Pancreas (tissue), 10 donors: ENCODE results near the gene TFF3. TPM values are rescaled to one million over a fixed set of nuclear protein-coding genes. Genes with fewer than 3 reads are reported as not detected.

ENCODE experiments used
- ATAC-seq, 4 donors: fragments of 200-7000 bp; cut with Tn5 transposase; one replicate each; pipeline versions ENCODE4 v1.8.0 to v1.9.1; 2020; ENCODE audit warnings: mild to moderate bottlenecking in 4 of 4, moderate library complexity in 4 of 4
- DNase-seq, 6 donors: peaks; one replicate each; pipeline ENCODE4 v3.0.0-alpha.2; 2020
- FAIRE-seq: peaks from 2 replicates; lab custom pipeline; 2012; peaks lifted over from hg19 to GRCh38; lab: Jason Lieb, UNC
- H3K27ac ChIP-seq, 4 donors: fragments of 200-600 bp; sonication (generic); 1 replicate in 3 of 4; 2 replicates in 1 of 4; pipeline versions ENCODE4 v1.5.0 to v1.8.0; 2020
- H3K27me3 ChIP-seq, 4 donors: fragments of 200-600 bp; one replicate each; pipeline ENCODE4 v1.8.0; 2021
- H3K36me3 ChIP-seq, 3 donors: fragments of 200-600 bp; sonication (generic) in 1 of 3; one replicate each; pipeline versions ENCODE4 v1.5.0 to v1.8.0; 2020 to 2021
- H3K4me1 ChIP-seq, 3 donors: fragments of 200-600 bp; one replicate each; pipeline ENCODE4 v1.8.0; 2021
- H3K4me3 ChIP-seq, 4 donors: fragments of 200-600 bp; sonication (generic) in 2 of 4; one replicate each; pipeline versions ENCODE4 v1.5.0 to v1.8.0; 2020 to 2021
- H3K9me3 ChIP-seq, 4 donors: fragments of 200-600 bp; one replicate each; pipeline ENCODE4 v1.8.0; 2021
- CTCF ChIP-seq, 4 donors: fragments of 200-600 bp; sonication (generic) in 3 of 4; IDR thresholded peaks; one replicate each; pipeline versions ENCODE4 v1.5.0 to v1.8.0; 2021; ENCODE audit warnings: antibody characterized with exemption in 4 of 4
- WGBS, 2 donors: extraction: QIAGEN DNeasy Blood & Tissue Kit; methylation state at CpG; one replicate each; pipeline ENCODE4 v1.1.7; 2013; 5-methylcytosine and 5-hydroxymethylcytosine counted together
- intact Hi-C, 3 donors: fragments of 100-400 bp; cut with DNase I; formaldehyde crosslinking; loops; one replicate each; pipeline versions ENCODE4 v1.11.1 to v1.14.2; 2022
- polyA plus RNA-seq, 2 donors: library from polyadenylated mRNA; stranded (reverse); fragments of 200-250 nt; gene quantifications; one replicate each; pipeline ENCODE4 v1.2.3, GENCODE V29; 2013
- total RNA-seq, 6 donors: library from RNA; stranded (reverse); fragmentation: NEBNext Ultra II Directional in 4 of 6; extraction: Animal tissue kit (Norgen Biotek cat#: 25700) in 4 of 6; gene quantifications; one replicate each; pipeline versions ENCODE4 v1.2.1 to v1.2.4, GENCODE V29; 2021 to 2023
- donor health status: healthy with polysubstance abuse.
- donor health status: DM: no; HTN: no; CAD: no; lungs with moderate emphysema.
- donor health status: DM: no; HTN: no; CAD: no.
- donor health status: control.
- donor health status: control.
- donor health status: Bipolar disorder and iron deficiency.
- donor health status: DM: yes; HTN: yes; CAD: no.
- donor health status: DM: no; HTN: no; CAD: no.
- donor health status: DM: no; HTN: no; CAD: no.
- donor health status: DM: yes; HTN: yes; CAD: no.

Gene TFF3
- total and polyA plus RNA-seq, 8 donors, result 5.9 to 51.9 (median 11.3) TPM

- no peak for DNase-seq
- WGBS, 2 donors, result 84 to 90% methylated on average over 6 of the region's 6 CpGs
- TF ChIP-seq CTCF (IDR thresholded peaks at IDR 0.05), result no peak
- no peak overlapping the region for H3K27ac ChIP-seq
- no peaks in the 10 kb centered on the region for H3K27me3 ChIP-seq
- H3K36me3 ChIP-seq, result no peaks in the 10 kb centered on the region
- intact Hi-C loops, result loop anchor here in 1 of 3 donors (10.0 kb wide), 1 partner anchor 60 kb away; no protein-coding TSS in a partner anchor
- H3K4me1 ChIP-seq, result no peaks in the 10 kb centered on the region
- no peak overlapping the region for H3K4me3 ChIP-seq
- no peaks in the 10 kb centered on the region for H3K9me3 ChIP-seq
- FAIRE-seq, result no peak
- no peak for ATAC-seq
Observed at GRCh38 chr21:42324896-42325295, 9.7 kb upstream of the TFF3 start.

GRCh38 chr21:42321845-42322244 is 6.6 kb upstream of the TFF3 start:
- intact Hi-C loops, result loop anchor here in 1 of 3 donors (10.0 kb wide), 1 partner anchor 63 kb away; no protein-coding TSS in a partner anchor
- 82 to 97% methylated on average over 4 of the region's 4 CpGs for WGBS, 2 donors
- ATAC-seq (no peak), DNase-seq (no peak), FAIRE-seq (no peak)
- Histone ChIP-seq H3K9me3 (no peaks in the 10 kb centered on the region), H3K4me3 (no peak overlapping the region), H3K36me3 (no peaks in the 10 kb centered on the region), H3K4me1 (no peaks in the 10 kb centered on the region), H3K27ac (no peak overlapping the region), H3K27me3 (no peaks in the 10 kb centered on the region)
- no peak for TF ChIP-seq CTCF (IDR thresholded peaks at IDR 0.05)

- no peak for TF ChIP-seq CTCF (IDR thresholded peaks at IDR 0.05)
- no peaks in the 10 kb centered on the region for H3K9me3 ChIP-seq
- no peaks in the 10 kb centered on the region for H3K36me3 ChIP-seq
- no peaks in the 10 kb centered on the region for H3K4me1 ChIP-seq
- no peak for FAIRE-seq
- no peak for ATAC-seq
- no peaks in the 10 kb centered on the region for H3K27me3 ChIP-seq
- no peak overlapping the region for H3K4me3 ChIP-seq
- 87 to 98% methylated on average over 10 of the region's 10 CpGs for WGBS, 2 donors
- intact Hi-C loops, result loop anchor here in 1 of 3 donors (10.0 kb wide), 1 partner anchor 64 kb away; no protein-coding TSS in a partner anchor
- H3K27ac ChIP-seq, result no peak overlapping the region
- no peak for DNase-seq
Observed at GRCh38 chr21:42321231-42321630, 6.0 kb upstream of the TFF3 start.

GRCh38 chr21:42320791-42321190 is 5.6 kb upstream of the TFF3 start:
- intact Hi-C loops, result loop anchor here in 1 of 3 donors (10.0 kb wide), 1 partner anchor 64 kb away; no protein-coding TSS in a partner anchor
- no peak overlapping the region for H3K4me3 ChIP-seq
- no peak for ATAC-seq
- no peaks in the 10 kb centered on the region for H3K27me3 ChIP-seq
- 96 to 97% methylated on average over 8 of the region's 8 CpGs for WGBS, 2 donors
- no peaks in the 10 kb centered on the region for H3K36me3 ChIP-seq
- TF ChIP-seq CTCF (IDR thresholded peaks at IDR 0.05), result no peak
- no peaks in the 10 kb centered on the region for H3K4me1 ChIP-seq
- no peak for FAIRE-seq
- no peaks in the 10 kb centered on the region for H3K9me3 ChIP-seq
- H3K27ac ChIP-seq, result no peak overlapping the region
- DNase-seq, result no peak

GRCh38 chr21:42319851-42320572 is 4.8 kb upstream of the TFF3 start:
- no peaks in the 10 kb centered on the region for H3K4me1 ChIP-seq
- no peak overlapping the region for H3K4me3 ChIP-seq
- no peak for TF ChIP-seq CTCF (IDR thresholded peaks at IDR 0.05)
- FAIRE-seq (no peak), ATAC-seq (peak; percentile 61 to 87 (median 67)), DNase-seq (peak in 3 of 6 donors; percentile 42 to 56 (median 55))
- no peaks in the 10 kb centered on the region for H3K9me3 ChIP-seq
- H3K27me3 ChIP-seq, result no peaks in the 10 kb centered on the region
- intact Hi-C loops, result loop anchor here in 2 of 3 donors (10.0 kb wide), 2 partner anchors 65 to 125 kb away; no protein-coding TSS in a partner anchor
- H3K36me3 ChIP-seq, result no peaks in the 10 kb centered on the region
- no peak overlapping the region for H3K27ac ChIP-seq
- 45 to 49% methylated on average over 17 of the region's 17 CpGs for WGBS, 2 donors
